Stimulated activated CD8-positive, alpha-beta memory T cell treated with anti-CD3 and anti-CD28 coated beads, Interleukin-7, amount 100 ng/mL, for 1 hour (primary cell): ENCODE measurements around the gene CERCAM.
A peak's percentile ranks its signal among the peaks of the same experiment; 100 is the strongest.

Experiments used
- DNase-seq, 2 donors: peaks; one replicate each; pipeline ENCODE4 v3.0.0-alpha.2; 2020; ENCODE audit warnings: low read depth in 2 of 2

Gene CERCAM, protein sequence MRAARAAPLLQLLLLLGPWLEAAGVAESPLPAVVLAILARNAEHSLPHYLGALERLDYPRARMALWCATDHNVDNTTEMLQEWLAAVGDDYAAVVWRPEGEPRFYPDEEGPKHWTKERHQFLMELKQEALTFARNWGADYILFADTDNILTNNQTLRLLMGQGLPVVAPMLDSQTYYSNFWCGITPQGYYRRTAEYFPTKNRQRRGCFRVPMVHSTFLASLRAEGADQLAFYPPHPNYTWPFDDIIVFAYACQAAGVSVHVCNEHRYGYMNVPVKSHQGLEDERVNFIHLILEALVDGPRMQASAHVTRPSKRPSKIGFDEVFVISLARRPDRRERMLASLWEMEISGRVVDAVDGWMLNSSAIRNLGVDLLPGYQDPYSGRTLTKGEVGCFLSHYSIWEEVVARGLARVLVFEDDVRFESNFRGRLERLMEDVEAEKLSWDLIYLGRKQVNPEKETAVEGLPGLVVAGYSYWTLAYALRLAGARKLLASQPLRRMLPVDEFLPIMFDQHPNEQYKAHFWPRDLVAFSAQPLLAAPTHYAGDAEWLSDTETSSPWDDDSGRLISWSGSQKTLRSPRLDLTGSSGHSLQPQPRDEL

DNA sequence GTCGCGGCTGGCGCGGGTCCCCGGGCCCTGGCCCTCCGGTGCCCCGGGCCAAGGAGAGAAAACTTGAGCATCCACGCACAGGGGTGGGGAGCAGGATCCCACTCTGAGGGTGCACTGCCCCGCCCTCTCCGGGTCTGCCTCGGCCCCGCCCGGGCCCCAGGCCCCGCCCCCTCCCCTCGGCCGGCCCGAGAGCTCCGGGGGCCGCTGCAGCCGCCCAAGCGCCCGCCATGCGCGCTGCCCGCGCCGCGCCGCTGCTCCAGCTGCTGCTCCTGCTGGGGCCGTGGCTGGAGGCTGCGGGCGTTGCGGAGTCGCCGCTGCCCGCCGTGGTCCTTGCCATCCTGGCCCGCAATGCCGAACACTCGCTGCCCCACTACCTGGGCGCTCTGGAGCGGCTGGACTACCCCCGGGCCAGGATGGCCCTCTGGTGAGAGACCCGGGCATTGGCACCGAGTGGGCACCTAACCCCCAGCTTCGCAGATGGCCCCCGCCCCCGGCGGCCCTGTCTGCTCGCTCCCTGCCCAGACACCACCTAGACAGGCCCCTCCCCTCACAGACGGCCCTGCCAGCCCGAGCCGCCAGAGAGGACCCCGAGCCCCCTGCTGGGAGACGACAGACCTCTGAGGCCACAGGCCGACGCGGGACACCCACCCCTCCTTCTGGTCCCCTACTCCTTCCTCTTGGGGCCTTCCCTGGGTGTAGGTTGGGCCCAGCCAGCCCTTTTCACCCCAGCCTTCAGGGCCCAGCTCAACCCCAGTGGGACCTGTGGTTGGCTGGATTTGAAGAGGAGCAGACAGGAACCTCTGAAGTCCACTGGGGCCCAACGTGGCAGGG, at the start of gene CERCAM:
TSS of gene CERCAM (plus strand) at position 207 of the 831 bp plus-strand sequence. CDS start at position 228, 21 bp downstream.
- DNase-seq = peak in 1 of 2 donors; percentile 17

DNA sequence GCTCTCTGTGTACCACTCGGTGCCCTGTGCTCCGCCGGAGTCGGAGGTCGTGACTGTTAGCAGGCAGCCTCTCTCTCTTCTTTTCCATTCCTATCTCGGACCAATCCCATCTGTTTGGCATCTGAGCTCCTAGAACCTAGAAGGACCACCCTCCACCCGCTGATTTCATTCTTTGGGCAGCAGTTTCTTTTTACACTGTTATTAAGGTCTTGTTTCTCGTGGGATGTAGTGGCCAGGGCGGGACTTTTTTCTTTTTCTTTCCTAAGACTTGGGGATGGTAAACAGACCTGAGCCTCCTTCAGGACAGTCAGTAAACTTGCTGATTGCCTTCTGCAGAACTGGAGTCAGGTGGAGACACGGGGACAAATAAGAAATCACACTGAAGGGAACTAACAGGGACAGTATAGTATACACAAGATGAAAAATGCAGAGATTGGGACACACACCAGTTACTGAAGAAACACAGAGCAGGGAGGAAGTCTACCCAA, 49.0 kb upstream of the CERCAM start:
- no peak for DNase-seq

DNA sequence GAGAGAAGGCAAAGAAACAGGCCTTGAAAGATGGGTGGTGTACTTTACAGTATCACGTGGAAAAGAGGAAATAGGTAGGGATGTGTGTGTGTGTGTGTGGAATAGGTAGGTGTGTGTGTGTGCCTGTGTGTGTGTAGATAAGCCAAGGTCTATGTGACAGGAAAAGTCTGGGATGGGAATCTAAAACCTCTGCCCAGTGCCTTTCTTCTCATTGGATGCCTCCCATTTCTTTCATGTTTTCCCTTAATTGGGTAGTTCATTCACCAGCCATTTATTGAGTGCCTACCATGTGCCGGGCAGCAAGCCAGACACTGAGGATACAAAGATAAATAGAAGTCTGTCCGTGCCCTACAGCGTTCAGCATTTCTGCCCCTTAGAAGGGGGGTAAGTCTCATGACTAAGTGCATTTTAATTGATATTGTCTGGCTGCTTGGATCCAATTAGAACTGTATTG, 48.4 kb upstream of the CERCAM start:
- no peak for DNase-seq

DNA sequence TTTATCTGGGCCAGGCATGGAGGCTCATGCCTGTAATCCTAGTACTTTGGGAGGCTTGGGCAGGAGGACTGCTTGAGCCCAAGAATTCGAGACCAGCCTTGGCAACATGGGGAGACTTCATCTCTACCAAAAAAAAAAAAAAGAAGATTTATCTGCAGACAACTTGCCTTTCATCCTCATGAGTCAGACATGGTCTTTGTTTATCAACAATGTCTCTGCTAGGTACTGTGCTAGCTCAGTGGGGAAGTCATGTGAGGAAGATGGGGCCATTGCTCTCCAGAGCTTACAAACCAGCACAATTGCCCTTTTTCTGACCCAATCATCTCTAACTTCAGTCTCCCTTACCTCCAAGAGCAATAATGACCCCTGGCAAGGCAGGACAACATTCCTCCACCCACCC, 47.9 kb upstream of the CERCAM start:
- no peak for DNase-seq

- DNase-seq = no peak
These were observed 46.4 kb upstream of the CERCAM start for GRCh38 chr9:128374221-128374675.

DNA sequence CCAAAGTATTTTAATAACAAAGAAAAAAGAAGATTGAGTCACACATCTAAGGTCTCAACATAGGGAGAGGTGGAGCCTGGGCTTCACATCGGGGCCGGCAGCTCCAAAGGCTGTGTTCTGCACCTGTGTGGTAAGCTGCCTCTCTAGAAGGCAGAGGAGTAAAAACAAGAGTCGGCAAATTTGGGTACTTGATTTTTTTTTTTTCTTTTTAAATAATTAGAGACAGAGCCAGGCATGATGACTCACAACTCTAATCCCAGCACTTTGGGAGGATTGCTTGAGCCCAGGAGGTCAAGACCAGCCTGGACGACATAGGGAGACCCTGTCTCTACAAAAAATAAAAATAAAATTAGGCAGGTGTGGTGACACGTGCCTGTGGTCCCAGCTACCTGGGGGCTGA, 44.8 kb upstream of the CERCAM start:
- DNase-seq = no peak

DNA sequence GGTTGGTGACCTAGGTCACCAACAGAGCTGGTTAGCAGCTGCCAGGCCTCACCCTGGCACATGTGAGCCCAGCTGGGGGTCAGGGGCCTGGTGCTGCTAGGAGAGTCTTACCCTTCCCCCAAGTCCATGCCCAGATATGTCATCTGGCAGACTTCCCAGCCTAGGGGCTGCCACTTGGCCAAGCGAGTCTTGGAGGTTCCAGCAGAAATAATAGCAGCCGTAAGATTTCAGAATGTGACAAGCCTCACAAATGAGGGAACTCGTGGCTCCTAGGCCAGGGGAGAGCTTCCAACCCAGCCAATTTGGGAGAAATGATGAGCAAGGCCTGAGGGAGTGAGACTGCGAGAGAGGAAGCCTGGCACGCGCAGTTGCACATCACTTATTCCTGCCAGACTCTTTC, 38.4 kb upstream of the CERCAM start:
- no peak for DNase-seq

- no peak for DNase-seq
These were observed 37.5 kb upstream of the CERCAM start for GRCh38 chr9:128383007-128383753.

DNA sequence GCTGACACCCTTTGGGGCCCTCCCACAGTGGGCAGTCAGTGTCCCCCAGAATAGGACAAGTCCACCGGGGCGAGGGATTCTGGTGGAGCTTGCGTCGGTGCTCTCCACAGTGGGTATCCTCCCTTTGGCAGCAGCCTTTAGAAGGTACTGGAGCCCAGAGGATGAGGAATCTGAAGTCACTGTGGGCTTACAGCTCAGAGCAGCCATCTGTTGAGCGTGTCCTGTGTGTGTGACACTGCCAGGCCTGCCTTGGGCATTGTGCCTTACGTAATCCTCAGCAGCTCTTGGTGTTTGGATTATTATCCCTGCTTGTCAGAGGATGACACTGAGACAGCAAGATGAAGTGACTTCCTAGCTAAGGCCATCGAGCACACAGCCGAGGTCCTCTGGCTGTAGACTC, 36.9 kb upstream of the CERCAM start:
- DNase-seq = no peak

DNA sequence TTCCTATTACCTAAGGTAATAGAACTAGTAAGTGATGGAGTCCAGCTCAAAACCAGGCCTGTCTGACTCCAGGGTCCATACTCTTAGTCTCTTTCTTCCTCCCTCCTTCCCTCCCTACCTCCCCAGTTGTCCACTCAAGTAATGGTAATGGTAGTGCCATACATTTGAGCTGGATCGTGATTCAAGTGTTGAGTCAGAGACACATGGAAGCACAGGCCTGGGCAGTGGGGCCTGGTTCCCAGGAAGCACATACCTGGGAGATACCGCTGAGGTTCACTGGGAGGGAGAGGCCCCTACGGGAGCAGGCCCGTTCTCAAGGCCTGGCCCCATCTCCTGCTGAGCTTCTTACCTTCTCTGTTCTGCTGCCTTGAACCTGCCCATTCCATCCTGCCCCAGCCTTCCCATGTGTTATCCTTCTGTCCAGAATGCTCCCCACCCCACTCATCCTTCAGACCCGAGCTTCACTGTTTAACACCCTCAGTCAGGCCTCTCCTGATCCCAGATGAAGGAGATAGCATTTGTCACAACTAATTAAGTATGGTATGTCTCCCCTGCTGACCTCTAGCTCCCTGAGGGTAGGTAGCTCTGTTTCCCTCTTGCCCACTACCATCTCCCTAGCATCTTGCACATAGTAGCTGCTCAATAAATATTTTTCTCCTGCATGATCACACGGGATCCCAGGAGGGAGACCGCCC, 35.7 kb upstream of the CERCAM start:
- DNase-seq = no peak

- DNase-seq = no peak
These were observed 34.9 kb upstream of the CERCAM start for GRCh38 chr9:128385496-128386460.

DNA sequence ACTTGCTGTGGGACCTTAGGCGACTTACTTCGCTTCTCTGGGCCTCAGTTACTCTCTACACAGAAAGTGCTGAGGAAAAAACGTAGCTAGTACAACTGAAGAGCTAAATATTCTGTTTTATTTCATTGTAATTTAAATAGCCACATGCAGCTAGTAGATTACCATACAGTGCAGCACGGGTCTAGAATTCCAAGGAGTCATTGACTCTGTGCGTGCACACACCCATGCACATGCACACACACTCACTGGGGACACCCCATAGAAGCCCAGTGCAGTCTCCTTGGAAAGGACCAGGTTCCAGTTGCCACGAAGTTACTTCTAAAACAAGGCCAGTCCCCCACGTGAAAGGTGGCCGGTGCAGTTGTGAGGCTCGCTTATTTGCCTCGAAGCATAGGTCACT, 32.5 kb upstream of the CERCAM start:
- no peak for DNase-seq

GRCh38 chr9:128389395-128390149, 31.1 kb upstream of the CERCAM start:
- DNase-seq = no peak

- DNase-seq = no peak
These were observed 30.4 kb upstream of the CERCAM start for GRCh38 chr9:128390150-128390812.

DNA sequence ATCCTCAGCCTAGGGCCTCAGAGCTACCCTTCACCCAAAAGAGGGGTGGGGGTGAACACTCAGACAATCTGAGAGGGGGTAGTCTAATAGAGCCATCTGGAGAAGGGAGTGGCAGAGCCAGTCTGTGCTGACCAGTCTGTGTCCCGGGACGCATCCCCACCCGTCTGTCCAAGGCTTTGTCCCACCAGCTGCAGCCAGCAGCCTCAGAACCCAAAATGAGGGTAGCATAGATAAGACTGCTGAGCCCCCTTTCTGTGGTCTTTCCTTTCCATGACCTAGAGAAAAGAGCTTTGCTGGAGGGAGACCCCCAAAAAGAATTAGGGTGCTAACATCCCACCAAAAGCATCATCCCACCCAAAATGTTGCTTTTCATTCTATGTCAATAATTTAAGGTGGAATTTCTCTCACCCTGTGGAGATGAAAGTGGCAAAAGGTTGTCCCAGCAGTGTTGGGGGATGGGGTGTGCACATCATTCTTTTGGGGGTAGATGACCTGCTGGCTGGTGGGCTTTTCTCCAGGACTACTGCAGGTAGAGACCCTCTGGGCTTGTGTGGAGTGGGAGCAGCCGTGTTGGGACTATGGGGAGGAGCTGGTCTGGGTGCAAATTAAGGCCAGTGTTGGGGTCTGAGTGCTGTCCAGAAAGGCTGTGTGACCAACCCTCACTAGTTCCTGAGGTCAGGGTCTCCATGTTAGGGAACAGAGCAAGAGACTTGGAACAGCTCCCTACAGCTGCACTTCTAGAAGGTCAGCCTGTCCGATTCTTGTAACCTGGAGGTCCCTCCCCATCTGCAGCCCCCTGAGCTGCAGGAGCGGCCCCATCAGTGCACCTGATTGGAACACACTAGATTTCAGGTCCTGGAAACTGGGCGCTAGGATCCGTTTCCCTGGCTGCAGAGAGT, 29.6 kb upstream of the CERCAM start:
- no peak for DNase-seq

DNA sequence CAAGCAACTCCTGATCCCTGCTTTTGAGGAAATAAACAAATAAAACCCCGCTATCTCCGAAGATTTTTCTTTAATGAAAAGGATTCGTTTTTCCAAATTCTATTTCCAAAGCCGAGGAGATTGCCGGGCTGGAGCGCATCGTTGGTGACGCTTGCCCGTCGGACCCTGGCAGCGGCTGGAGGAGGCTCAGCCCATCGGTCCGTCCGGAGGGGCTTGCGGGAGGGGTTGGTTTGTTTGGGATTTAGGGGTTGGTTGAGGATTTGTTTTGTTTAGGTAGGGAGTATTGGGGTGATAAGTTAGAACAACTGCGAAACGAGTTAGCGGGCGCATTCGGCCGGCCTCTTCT, 28.7 kb upstream of the CERCAM start:
- no peak for DNase-seq
